ENCODE measurements around the gene HNRNPAB. TPM values are rescaled to one million over a fixed set of nuclear protein-coding genes. Genes with fewer than 3 reads are reported as not detected.

The HNRNPAB gene
- total RNA-seq, 1 donor, result 40.9 TPM

DNA sequence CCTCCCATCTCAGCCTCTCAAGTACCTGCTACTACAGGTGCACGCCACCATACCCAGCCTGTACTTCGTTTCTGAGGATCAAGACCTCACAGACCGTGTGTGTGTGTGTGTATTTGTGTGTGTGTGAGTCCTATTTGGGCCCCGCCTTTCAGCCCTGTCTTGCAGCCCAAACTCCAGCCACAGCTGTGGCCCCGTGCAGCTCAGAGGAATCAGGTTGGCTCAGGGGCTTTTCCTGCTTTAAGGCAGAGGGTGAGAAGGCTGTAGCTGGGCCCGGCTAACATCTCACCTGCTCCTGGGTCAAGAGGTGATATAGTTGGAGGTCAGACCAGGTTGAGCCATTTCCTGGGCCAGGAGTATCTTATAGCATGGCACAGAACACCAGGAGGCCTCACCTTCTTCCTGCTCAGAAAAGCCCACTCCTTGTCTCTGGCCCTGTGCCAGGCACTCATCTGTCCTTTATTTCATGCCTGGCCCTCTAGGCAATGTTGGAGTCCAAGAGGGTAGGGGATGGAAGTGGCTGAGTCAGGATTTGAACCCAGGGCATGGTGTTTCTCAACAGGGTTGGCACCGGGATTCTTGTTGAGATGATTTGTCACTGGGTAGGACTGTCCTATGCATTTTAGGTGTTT, 29.9 kb downstream of the HNRNPAB start:
- H3K4me3 ChIP-seq (ENCODE audit: insufficient read depth, low read length), result no peak overlapping the region
- DNase-seq (ENCODE audit: insufficient read length, low spot score, missing footprints), result peak; percentile 58
- peaks cover 24% of the 10 kb centered on the region for H3K4me1 ChIP-seq (ENCODE audit: insufficient read depth, low read length)
- peaks cover 7% of the 10 kb centered on the region for H4K20me1 ChIP-seq (ENCODE audit: insufficient read depth, low read length)
- TF ChIP-seq, protein P1, sequence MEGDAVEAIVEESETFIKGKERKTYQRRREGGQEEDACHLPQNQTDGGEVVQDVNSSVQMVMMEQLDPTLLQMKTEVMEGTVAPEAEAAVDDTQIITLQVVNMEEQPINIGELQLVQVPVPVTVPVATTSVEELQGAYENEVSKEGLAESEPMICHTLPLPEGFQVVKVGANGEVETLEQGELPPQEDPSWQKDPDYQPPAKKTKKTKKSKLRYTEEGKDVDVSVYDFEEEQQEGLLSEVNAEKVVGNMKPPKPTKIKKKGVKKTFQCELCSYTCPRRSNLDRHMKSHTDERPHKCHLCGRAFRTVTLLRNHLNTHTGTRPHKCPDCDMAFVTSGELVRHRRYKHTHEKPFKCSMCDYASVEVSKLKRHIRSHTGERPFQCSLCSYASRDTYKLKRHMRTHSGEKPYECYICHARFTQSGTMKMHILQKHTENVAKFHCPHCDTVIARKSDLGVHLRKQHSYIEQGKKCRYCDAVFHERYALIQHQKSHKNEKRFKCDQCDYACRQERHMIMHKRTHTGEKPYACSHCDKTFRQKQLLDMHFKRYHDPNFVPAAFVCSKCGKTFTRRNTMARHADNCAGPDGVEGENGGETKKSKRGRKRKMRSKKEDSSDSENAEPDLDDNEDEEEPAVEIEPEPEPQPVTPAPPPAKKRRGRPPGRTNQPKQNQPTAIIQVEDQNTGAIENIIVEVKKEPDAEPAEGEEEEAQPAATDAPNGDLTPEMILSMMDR (IDR thresholded peaks at IDR 0.05; ENCODE audit: extremely low read depth, low read depth, low read length), result no peak
- H3K79me2 ChIP-seq (ENCODE audit: insufficient read depth, low read length), result peaks cover 29% of the 10 kb centered on the region
- H3K27ac ChIP-seq (ENCODE audit: low read depth, low read length), result no peak overlapping the region
- no peaks in the 10 kb centered on the region for H3K9me3 ChIP-seq (ENCODE audit: low read depth, low read length)
- no peak overlapping the region for H3K4me2 ChIP-seq (ENCODE audit: insufficient read depth, low read length)
- H3K36me3 ChIP-seq (ENCODE audit: insufficient read depth, low read length), result peaks cover 10% of the 10 kb centered on the region
- no peaks in the 10 kb centered on the region for H3K27me3 ChIP-seq (ENCODE audit: insufficient read depth, low read length)
- no peak overlapping the region for H2AFZ ChIP-seq (ENCODE audit: low read length)

DNA sequence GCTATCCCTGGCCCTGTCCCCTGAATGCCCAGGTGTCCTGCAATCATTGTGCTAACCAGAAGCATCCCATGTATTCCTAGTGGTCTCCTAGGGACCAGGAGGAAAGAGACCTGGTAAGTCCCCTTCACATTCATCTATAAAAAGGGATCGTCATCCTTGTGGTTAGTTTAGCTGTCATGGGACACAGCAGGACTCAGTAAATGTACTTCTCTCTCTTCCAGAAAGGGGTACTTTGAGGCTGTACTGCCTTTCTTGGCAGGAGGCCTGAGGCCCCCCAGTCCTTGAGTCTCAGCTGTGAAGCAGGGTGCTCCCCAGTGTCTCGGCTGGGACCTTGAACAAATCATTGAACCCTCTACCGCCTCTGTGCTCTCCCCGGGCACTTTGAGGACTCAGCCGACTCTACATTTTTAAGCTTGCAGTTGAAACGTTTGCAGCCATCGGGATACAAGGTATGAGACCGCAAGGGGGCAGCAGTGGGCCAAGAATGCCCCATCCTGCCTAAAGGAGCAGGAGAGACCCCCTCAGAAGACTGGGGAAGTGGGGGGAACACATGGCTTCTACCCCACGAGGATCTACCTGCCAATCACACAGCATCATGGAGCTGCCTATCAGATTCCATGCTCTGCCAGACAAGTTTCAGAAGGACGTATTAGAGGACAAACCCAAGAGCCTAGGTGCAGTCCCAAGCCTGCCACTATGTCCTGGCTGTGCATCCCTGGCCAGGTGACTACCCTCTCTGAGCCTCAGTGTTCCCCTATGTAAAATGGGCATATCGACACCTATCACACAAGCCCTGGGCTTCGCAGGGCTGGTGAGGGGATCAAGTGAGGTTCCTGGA, 30.6 kb downstream of the HNRNPAB start:
- Histone ChIP-seq H3K36me3 (ENCODE audit: insufficient read depth, low read length) (peaks cover 3% of the 10 kb centered on the region), H4K20me1 (ENCODE audit: insufficient read depth, low read length) (peaks cover 7% of the 10 kb centered on the region), H3K79me2 (ENCODE audit: insufficient read depth, low read length) (peaks cover 21% of the 10 kb centered on the region), H3K4me3 (ENCODE audit: insufficient read depth, low read length) (no peak overlapping the region), H2AFZ (ENCODE audit: low read length) (peak overlapping the region; percentile 26), H3K27me3 (ENCODE audit: insufficient read depth, low read length) (no peaks in the 10 kb centered on the region), H3K27ac (ENCODE audit: low read depth, low read length) (no peak overlapping the region), H3K9me3 (ENCODE audit: low read depth, low read length) (no peaks in the 10 kb centered on the region), H3K4me1 (ENCODE audit: insufficient read depth, low read length) (peaks cover 24% of the 10 kb centered on the region), H3K4me2 (ENCODE audit: insufficient read depth, low read length) (no peak overlapping the region)
- peak; percentile 97 for DNase-seq (ENCODE audit: insufficient read length, low spot score, missing footprints)
- TF ChIP-seq, protein P1 (IDR thresholded peaks at IDR 0.05; ENCODE audit: extremely low read depth, low read depth, low read length), result peak; percentile 89

DNA sequence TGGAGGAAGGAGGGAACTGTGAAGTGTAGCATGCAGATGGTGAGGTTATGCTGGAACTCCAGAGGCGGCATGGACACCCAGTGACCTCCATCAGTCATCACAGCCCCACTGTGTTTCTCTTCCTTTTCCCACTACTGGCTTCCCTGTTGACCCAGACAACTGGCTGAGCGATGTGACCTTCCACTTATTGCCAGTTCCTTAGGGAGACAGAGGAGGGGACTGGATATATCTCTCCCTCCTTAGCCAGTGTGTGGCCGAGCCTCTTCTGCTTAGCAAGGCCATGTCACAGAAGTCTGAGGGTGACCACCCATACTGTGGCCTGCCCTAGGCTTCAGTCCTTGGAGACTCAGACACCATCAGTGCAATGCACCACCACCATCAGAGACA, 31.2 kb downstream of the HNRNPAB start:
- Histone ChIP-seq H3K79me2 (ENCODE audit: insufficient read depth, low read length) (peaks cover 15% of the 10 kb centered on the region), H3K4me3 (ENCODE audit: insufficient read depth, low read length) (no peak overlapping the region), H3K4me2 (ENCODE audit: insufficient read depth, low read length) (no peak overlapping the region), H3K27ac (ENCODE audit: low read depth, low read length) (no peak overlapping the region), H4K20me1 (ENCODE audit: insufficient read depth, low read length) (peaks cover 1% of the 10 kb centered on the region), H3K36me3 (ENCODE audit: insufficient read depth, low read length) (no peaks in the 10 kb centered on the region), H2AFZ (ENCODE audit: low read length) (no peak overlapping the region), H3K4me1 (ENCODE audit: insufficient read depth, low read length) (peaks cover 22% of the 10 kb centered on the region), H3K9me3 (ENCODE audit: low read depth, low read length) (no peaks in the 10 kb centered on the region), H3K27me3 (ENCODE audit: insufficient read depth, low read length) (no peaks in the 10 kb centered on the region)
- TF ChIP-seq, protein P1 (IDR thresholded peaks at IDR 0.05; ENCODE audit: extremely low read depth, low read depth, low read length), result no peak
- DNase-seq (ENCODE audit: insufficient read length, low spot score, missing footprints), result no peak

DNA sequence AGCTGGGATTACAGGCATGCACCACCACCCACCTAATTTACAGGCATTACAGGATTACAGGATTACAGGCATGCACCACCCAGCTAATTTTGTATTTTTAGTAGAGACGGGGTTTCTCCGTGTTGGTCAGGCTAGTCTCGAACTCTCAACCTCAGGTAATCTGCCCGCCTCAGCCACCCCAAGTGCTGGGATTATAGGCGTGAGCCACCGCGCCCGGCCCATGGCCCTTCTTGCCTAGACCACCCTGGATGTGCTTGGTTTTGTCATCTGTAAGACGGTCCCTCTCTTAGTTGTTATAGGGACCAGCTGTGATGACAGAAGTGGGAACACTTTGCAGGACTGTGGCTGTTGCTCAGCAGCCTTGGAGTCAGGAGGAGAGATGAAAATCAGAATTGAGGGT, 31.8 kb downstream of the HNRNPAB start:
- H3K4me1 ChIP-seq (ENCODE audit: insufficient read depth, low read length), result peaks cover 16% of the 10 kb centered on the region
- no peak overlapping the region for H3K27ac ChIP-seq (ENCODE audit: low read depth, low read length)
- H4K20me1 ChIP-seq (ENCODE audit: insufficient read depth, low read length), result no peaks in the 10 kb centered on the region
- no peak overlapping the region for H2AFZ ChIP-seq (ENCODE audit: low read length)
- H3K36me3 ChIP-seq (ENCODE audit: insufficient read depth, low read length), result no peaks in the 10 kb centered on the region
- no peaks in the 10 kb centered on the region for H3K9me3 ChIP-seq (ENCODE audit: low read depth, low read length)
- no peak for DNase-seq (ENCODE audit: insufficient read length, low spot score, missing footprints)
- no peak overlapping the region for H3K4me3 ChIP-seq (ENCODE audit: insufficient read depth, low read length)
- no peak overlapping the region for H3K4me2 ChIP-seq (ENCODE audit: insufficient read depth, low read length)
- peaks cover 10% of the 10 kb centered on the region for H3K79me2 ChIP-seq (ENCODE audit: insufficient read depth, low read length)
- TF ChIP-seq, protein P1 (IDR thresholded peaks at IDR 0.05; ENCODE audit: extremely low read depth, low read depth, low read length), result no peak
- H3K27me3 ChIP-seq (ENCODE audit: insufficient read depth, low read length), result no peaks in the 10 kb centered on the region
